Neural cell (in vitro differentiated cells): Measurements from ENCODE around the gene BTG4. TPM values are rescaled to one million over a fixed set of nuclear protein-coding genes. Genes with fewer than 3 reads are reported as not detected.

ENCODE experiments used
- H2AFZ ChIP-seq: fragments of 200-600, 300-800 bp; sonication (generic), shearing (Covaris generic); 2 replicates; pipeline ENCODE4 v1.6.0; 2014; ENCODE audit warnings: low read depth, mild to moderate bottlenecking, antibody characterized with exemption, low read length, moderate library complexity
- H3F3A ChIP-seq: fragments of 200-600 bp; shearing (Covaris generic); 2 replicates; pipeline ENCODE4 v1.6.1; 2016; ENCODE audit warnings: mild to moderate bottlenecking, moderate library complexity, mixed read lengths, antibody characterized with exemption, low read length; ENCODE audit not compliant: insufficient read depth, poor library complexity, severe bottlenecking
- H3K27ac ChIP-seq: fragments of 200-600, 300-800 bp; sonication (generic), shearing (Covaris generic); 2 replicates; pipeline ENCODE4 v1.5.1; 2014; ENCODE audit warnings: mild to moderate bottlenecking, low read length, moderate library complexity
- H3K27me3 ChIP-seq: fragments of 300-800, 200-600 bp; sonication (generic), shearing (Covaris generic); 2 replicates; pipeline ENCODE4 v1.6.0; 2014; ENCODE audit warnings: mild to moderate bottlenecking, low read depth, low read length, moderate library complexity; ENCODE audit not compliant: insufficient read depth
- H3K36me3 ChIP-seq: fragments of 300-800, 200-600 bp; sonication (generic), shearing (Covaris generic); 2 replicates; pipeline ENCODE4 v1.5.1; 2014; ENCODE audit warnings: mild to moderate bottlenecking, antibody characterized with exemption, low read length, moderate library complexity; ENCODE audit not compliant: insufficient read depth
- H3K4me2 ChIP-seq: fragments of 300-800, 200-600 bp; sonication (generic), shearing (Covaris generic); 2 replicates; pipeline ENCODE4 v1.6.0; 2014; ENCODE audit warnings: mild to moderate bottlenecking, low read length
- H3K4me3 ChIP-seq: fragments of 300-800, 200-600 bp; sonication (generic), shearing (Covaris generic); 2 replicates; pipeline ENCODE4 v1.5.1; 2014; ENCODE audit warnings: mild to moderate bottlenecking, low read length, moderate library complexity
- H3K79me2 ChIP-seq: fragments of 200-600 bp; shearing (Covaris generic); replicated peaks from 2 replicates; pipeline ENCODE4 v1.6.0; 2014; ENCODE audit warnings: mild to moderate bottlenecking, low read length, moderate library complexity; ENCODE audit not compliant: insufficient read depth
- H3K9ac ChIP-seq: fragments of 300-800, 200-600 bp; sonication (generic), shearing (Covaris generic); 2 replicates; pipeline ENCODE4 v1.6.1; 2016; ENCODE audit warnings: mild to moderate bottlenecking, low read length, mixed read lengths
- H3K9me2 ChIP-seq: fragments of 200-600 bp; shearing (Covaris generic); 2 replicates; pipeline ENCODE4 v1.6.1; 2016; ENCODE audit warnings: mild to moderate bottlenecking, low read length, mixed read lengths; ENCODE audit not compliant: insufficient read depth
- H3K9me3 ChIP-seq: fragments of 200-600, 300-800 bp; sonication (generic), shearing (Covaris generic); 2 replicates; pipeline ENCODE4 v1.6.1; 2016; ENCODE audit warnings: mild to moderate bottlenecking, mixed run types, low read length, moderate library complexity, mixed read lengths
- H4K20me1 ChIP-seq: fragments of 200-600 bp; shearing (Covaris generic); 2 replicates; pipeline ENCODE4 v1.6.1; 2016; ENCODE audit warnings: mild to moderate bottlenecking, mixed run types; ENCODE audit not compliant: insufficient read depth
- CTCF ChIP-seq: fragments of 450-650 bp; IDR thresholded peaks from 2 replicates; pipeline ENCODE4 v1.5.1; 2014; ENCODE audit warnings: antibody characterized with exemption, mild to moderate bottlenecking, moderate library complexity; ENCODE audit not compliant: poor library complexity, severe bottlenecking
- EP300 ChIP-seq: fragments of 450-650 bp; conservative IDR thresholded peaks from 2 replicates; pipeline ENCODE4 v1.6.1; 2014; ENCODE audit warnings: antibody characterized with exemption, mild to moderate bottlenecking, moderate library complexity; ENCODE audit not compliant: poor library complexity, severe bottlenecking
- EZH2 ChIP-seq: fragments of 200-600, 300-800 bp; shearing (Covaris generic), sonication (generic); IDR thresholded peaks from 2 replicates; pipeline ENCODE4 v1.6.1; 2014; ENCODE audit warnings: antibody characterized with exemption, low read length, borderline replicate concordance, mild to moderate bottlenecking; ENCODE audit not compliant: insufficient read depth, poor library complexity, severe bottlenecking
- MXI1 ChIP-seq: fragments of 450-650 bp; conservative IDR thresholded peaks from 2 replicates; pipeline ENCODE4 v1.6.1; 2014; ENCODE audit warnings: antibody characterized with exemption, mild to moderate bottlenecking; ENCODE audit not compliant: poor library complexity, severe bottlenecking
- POLR2AphosphoS5 ChIP-seq: IDR thresholded peaks from 2 replicates; pipeline ENCODE4 v1.6.1; 2012
- RAD21 ChIP-seq: fragments of 450-650 bp; conservative IDR thresholded peaks from 2 replicates; pipeline ENCODE4 v1.6.1; 2014; ENCODE audit warnings: antibody characterized with exemption, mild to moderate bottlenecking, moderate library complexity
- REST ChIP-seq: IDR thresholded peaks from 2 replicates; pipeline ENCODE4 v1.6.1; 2012; ENCODE audit warnings: borderline replicate concordance
- SMC3 ChIP-seq: fragments of 450-650 bp; conservative IDR thresholded peaks from 2 replicates; pipeline ENCODE4 v1.6.1; 2014; ENCODE audit warnings: antibody characterized with exemption, mild to moderate bottlenecking, moderate library complexity; ENCODE audit not compliant: poor library complexity
- TAF1 ChIP-seq: IDR thresholded peaks from 2 replicates; pipeline ENCODE4 v1.6.1; 2012; ENCODE audit warnings: low read depth
- polyA plus RNA-seq: library from polyadenylated mRNA; depleted of rRNA; stranded (reverse); fragments of >200 nt; gene quantifications from 2 replicates; pipeline ENCODE4 v1.2.3, GENCODE V29; 2014

Gene BTG4
- polyA plus RNA-seq, 1 donor from 2014 or later, result not detected

- Histone ChIP-seq H3K9me3 (peaks cover 6% of the 10 kb centered on the region), H3K9ac (no peak overlapping the region), H3K79me2 (no peaks in the 10 kb centered on the region), H4K20me1 (no peaks in the 10 kb centered on the region), H3K27ac (no peak overlapping the region), H3K27me3 (no peaks in the 10 kb centered on the region), H3K4me3 (no peak overlapping the region), H3F3A (no peaks in the 10 kb centered on the region), H3K4me2 (no peak overlapping the region), H3K36me3 (no peaks in the 10 kb centered on the region), H2AFZ (no peak overlapping the region), H3K9me2 (no peaks in the 10 kb centered on the region)
- TF ChIP-seq REST, result no peak
- no peak for TF ChIP-seq TAF1
- TF ChIP-seq SMC3, result no peak
- TF ChIP-seq EZH2, result no peak
- no peak for TF ChIP-seq RAD21
- no peak for TF ChIP-seq MXI1
- no peak for TF ChIP-seq POLR2AphosphoS5
- TF ChIP-seq CTCF, result no peak
- no peak for TF ChIP-seq EP300
Measured at GRCh38 chr11:111477898-111478297, 34.3 kb downstream of the BTG4 start.

GRCh38 chr11:111476956-111477355, 35.2 kb downstream of the BTG4 start:
- Histone ChIP-seq H3K9me2 (no peaks in the 10 kb centered on the region), H2AFZ (no peak overlapping the region), H3K27ac (no peak overlapping the region), H3K79me2 (no peaks in the 10 kb centered on the region), H3K27me3 (no peaks in the 10 kb centered on the region), H3K9ac (no peak overlapping the region), H3K4me2 (no peak overlapping the region), H3F3A (no peaks in the 10 kb centered on the region), H4K20me1 (no peaks in the 10 kb centered on the region), H3K36me3 (no peaks in the 10 kb centered on the region), H3K4me3 (no peak overlapping the region), H3K9me3 (peaks cover 6% of the 10 kb centered on the region)
- no peak for TF ChIP-seq EP300
- TF ChIP-seq RAD21, result no peak

GRCh38 chr11:111476366-111476765, 35.8 kb downstream of the BTG4 start:
- H3K36me3 ChIP-seq, result no peaks in the 10 kb centered on the region
- H3F3A ChIP-seq, result no peaks in the 10 kb centered on the region
- no peaks in the 10 kb centered on the region for H4K20me1 ChIP-seq
- no peak overlapping the region for H2AFZ ChIP-seq
- H3K27ac ChIP-seq, result no peak overlapping the region
- no peaks in the 10 kb centered on the region for H3K27me3 ChIP-seq
- no peaks in the 10 kb centered on the region for H3K9me2 ChIP-seq
- peaks cover 6% of the 10 kb centered on the region for H3K9me3 ChIP-seq
- no peak overlapping the region for H3K9ac ChIP-seq
- H3K4me3 ChIP-seq, result no peak overlapping the region
- no peaks in the 10 kb centered on the region for H3K79me2 ChIP-seq
- H3K4me2 ChIP-seq, result no peak overlapping the region
- TF ChIP-seq EZH2 (no peak), REST (no peak), RAD21 (no peak), POLR2AphosphoS5 (no peak), CTCF (no peak), MXI1 (no peak), SMC3 (no peak), TAF1 (no peak), EP300 (no peak)
